ENCODE results near the gene GIT1. TPM values are rescaled to one million over a fixed set of nuclear protein-coding genes. Genes with fewer than 3 reads are reported as not detected.

GIT1 gene
- total RNA-seq, 1 donor from 2014 or later: 46.7 TPM

DNA sequence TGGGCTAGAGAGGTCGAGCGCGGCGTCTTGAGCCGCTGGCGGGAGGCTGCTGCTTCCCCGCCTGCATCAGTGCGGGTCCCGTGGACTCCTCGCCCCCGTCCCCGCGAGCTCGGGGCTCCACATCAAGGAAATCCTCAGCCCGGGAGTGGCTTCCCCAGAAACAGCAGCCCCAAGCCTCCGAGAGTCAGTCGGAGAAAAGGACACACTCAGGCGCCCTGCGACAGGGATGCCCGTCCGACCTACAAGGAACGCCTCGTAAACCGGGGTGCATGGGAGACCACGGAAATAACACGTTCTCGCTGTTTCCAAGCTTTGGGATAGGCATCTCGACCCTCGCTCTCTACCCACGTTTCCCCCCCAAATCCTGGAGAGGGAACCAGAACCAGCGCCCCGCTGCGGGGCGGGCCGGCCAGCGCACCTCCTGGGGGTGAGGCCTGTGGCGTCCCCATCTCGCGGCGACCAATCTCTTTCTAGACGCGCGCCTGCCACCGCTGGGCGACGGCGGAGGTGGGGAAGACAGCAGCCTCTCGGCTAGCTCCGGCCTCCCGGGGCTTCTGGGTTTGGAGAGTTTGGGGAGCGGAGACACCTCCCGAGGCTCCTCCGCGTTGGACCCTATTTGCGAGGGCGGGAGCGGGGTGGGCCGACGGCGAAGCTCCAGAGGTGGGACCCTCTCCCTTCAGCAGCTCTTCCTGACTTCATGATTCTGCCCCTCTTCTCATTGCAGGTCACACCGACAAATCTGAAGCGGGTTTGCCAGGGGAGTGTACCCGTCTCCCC is 21.7 kb downstream of the GIT1 start:
- peak overlapping the region; percentile 89 for H3K4me3 Mint-ChIP-seq (ENCODE audit: unreplicated experiment)
- peak; percentile 67 for DNase-seq
- H3K27me3 Mint-ChIP-seq (ENCODE audit: unreplicated experiment): peaks cover 15% of the 10 kb centered on the region
- H3K4me1 Mint-ChIP-seq (ENCODE audit: low read depth, unreplicated experiment): peaks cover 13% of the 10 kb centered on the region
- TF ChIP-seq CTCF (IDR thresholded peaks at IDR 0.05; ENCODE audit: partially characterized antibody, unreplicated experiment): no peak
- no peaks in the 10 kb centered on the region for H3K36me3 Mint-ChIP-seq (ENCODE audit: unreplicated experiment)
- peak overlapping the region; percentile 38 for H3K27ac Mint-ChIP-seq (ENCODE audit: unreplicated experiment)
- no peaks in the 10 kb centered on the region for H3K9me3 Mint-ChIP-seq (ENCODE audit: unreplicated experiment)

- Mint-ChIP-seq H3K4me3 (ENCODE audit: unreplicated experiment) (peak overlapping the region; percentile 42), H3K27ac (ENCODE audit: unreplicated experiment) (no peak overlapping the region), H3K4me1 (ENCODE audit: low read depth, unreplicated experiment) (peaks cover 14% of the 10 kb centered on the region), H3K27me3 (ENCODE audit: unreplicated experiment) (peaks cover 18% of the 10 kb centered on the region), H3K9me3 (ENCODE audit: unreplicated experiment) (peaks cover 2% of the 10 kb centered on the region), H3K36me3 (ENCODE audit: unreplicated experiment) (no peaks in the 10 kb centered on the region)
- no peak for TF ChIP-seq CTCF (IDR thresholded peaks at IDR 0.05; ENCODE audit: partially characterized antibody, unreplicated experiment)
- no peak for DNase-seq
Measured at GRCh38 chr17:29567304-29567553, 22.2 kb downstream of the GIT1 start.

GRCh38 chr17:29566473-29567303 is 22.8 kb downstream of the GIT1 start, which contains the start of gene ABHD15:
TSS of gene ABHD15 (minus strand) at chr17:29567037. CDS start at chr17:29566966, 71 bp downstream.
- TF ChIP-seq CTCF (IDR thresholded peaks at IDR 0.05; ENCODE audit: partially characterized antibody, unreplicated experiment): no peak
- Mint-ChIP-seq H3K4me3 (ENCODE audit: unreplicated experiment) (peak within 1 kb of the TSS; percentile 69), H3K9me3 (ENCODE audit: unreplicated experiment) (peaks cover 5% of the 10 kb centered on the region), H3K4me1 (ENCODE audit: low read depth, unreplicated experiment) (peaks cover 17% of the 10 kb centered on the region), H3K27me3 (ENCODE audit: unreplicated experiment) (peaks cover 18% of the 10 kb centered on the region), H3K36me3 (ENCODE audit: unreplicated experiment) (no peaks in the 10 kb centered on the region), H3K27ac (ENCODE audit: unreplicated experiment) (no peak within 1 kb of the TSS)
- DNase-seq: peak; percentile 62

DNA sequence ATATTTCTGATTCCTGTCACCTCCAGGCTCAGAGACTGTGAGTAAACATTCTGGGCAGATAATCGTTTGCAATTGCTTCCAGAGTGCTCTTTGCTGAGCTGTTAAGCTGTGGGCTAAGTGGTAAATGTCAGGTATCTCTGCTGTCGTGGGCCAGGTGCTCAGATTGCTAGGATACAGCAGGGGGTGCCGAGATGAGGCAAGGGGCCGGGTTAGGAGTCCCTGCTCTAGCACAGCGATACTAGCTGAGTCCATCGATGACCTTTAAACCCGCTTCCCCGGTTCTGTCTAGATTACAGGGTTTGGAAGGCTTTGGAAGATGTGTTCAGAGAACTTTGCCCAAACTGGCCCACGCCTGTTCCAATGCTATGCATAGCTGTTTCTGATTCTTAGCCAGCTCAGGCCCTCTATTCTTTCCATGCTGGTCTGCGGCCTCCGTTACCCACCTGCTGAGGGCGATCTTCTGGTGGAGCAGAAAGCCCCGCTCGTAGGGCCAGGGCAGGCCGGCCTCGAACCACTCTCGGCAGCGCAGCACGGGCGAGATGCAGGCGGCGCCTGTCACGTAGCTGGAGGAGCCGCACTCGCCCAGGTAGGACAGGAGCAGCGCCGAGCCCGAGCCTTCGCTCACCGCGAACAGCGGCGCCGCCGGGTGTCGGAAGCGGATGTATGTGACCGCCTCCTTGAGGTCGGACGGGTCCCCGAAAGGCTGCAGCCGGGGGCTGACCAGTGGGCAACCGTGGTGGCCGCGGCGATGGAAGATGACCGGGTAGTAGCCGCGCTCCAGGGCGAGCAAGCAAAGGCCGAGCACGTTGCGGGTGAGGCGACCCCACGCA is 23.6 kb downstream of the GIT1 start:
- Mint-ChIP-seq H3K36me3 (ENCODE audit: unreplicated experiment) (no peaks in the 10 kb centered on the region), H3K4me1 (ENCODE audit: low read depth, unreplicated experiment) (peaks cover 20% of the 10 kb centered on the region), H3K9me3 (ENCODE audit: unreplicated experiment) (peaks cover 5% of the 10 kb centered on the region), H3K27ac (ENCODE audit: unreplicated experiment) (no peak overlapping the region), H3K4me3 (ENCODE audit: unreplicated experiment) (peak overlapping the region; percentile 59), H3K27me3 (ENCODE audit: unreplicated experiment) (peaks cover 15% of the 10 kb centered on the region)
- TF ChIP-seq CTCF (IDR thresholded peaks at IDR 0.05; ENCODE audit: partially characterized antibody, unreplicated experiment): no peak
- no peak for DNase-seq
